ENCODE results near the gene CD151.

DNA sequence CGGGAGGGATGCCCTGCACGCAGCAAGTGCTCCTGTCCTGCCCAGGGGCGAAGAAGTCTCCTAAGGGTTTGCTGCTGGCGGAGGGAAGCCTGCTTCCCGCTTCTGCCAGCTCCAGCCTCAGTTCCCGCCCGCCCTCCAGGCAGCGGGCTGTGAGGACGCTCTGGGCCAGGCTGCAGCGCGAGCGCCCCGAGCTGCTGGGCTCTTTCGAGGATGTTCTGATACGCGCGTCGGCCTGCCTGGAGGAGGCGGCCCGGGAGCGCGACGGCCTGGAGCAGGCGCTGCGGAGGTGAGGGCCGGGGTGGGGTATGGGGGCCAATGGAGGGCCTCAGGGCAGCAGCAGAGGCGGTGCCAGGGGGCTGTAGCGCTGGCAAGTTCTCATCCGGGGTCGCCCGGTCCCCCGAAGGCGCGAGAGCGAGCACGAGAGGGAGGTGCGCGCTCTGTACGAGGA, 2.9 kb upstream of the CD151 start:
- TF ChIP-seq POLR2AphosphoS5 (IDR thresholded peaks at IDR 0.05) (peak in 2 of 3 donors; percentile 64 to 83), POLR2A (IDR thresholded peaks at IDR 0.05) (peak in 1 of 3 donors; percentile 15)
- TF ChIP-seq, protein P1, sequence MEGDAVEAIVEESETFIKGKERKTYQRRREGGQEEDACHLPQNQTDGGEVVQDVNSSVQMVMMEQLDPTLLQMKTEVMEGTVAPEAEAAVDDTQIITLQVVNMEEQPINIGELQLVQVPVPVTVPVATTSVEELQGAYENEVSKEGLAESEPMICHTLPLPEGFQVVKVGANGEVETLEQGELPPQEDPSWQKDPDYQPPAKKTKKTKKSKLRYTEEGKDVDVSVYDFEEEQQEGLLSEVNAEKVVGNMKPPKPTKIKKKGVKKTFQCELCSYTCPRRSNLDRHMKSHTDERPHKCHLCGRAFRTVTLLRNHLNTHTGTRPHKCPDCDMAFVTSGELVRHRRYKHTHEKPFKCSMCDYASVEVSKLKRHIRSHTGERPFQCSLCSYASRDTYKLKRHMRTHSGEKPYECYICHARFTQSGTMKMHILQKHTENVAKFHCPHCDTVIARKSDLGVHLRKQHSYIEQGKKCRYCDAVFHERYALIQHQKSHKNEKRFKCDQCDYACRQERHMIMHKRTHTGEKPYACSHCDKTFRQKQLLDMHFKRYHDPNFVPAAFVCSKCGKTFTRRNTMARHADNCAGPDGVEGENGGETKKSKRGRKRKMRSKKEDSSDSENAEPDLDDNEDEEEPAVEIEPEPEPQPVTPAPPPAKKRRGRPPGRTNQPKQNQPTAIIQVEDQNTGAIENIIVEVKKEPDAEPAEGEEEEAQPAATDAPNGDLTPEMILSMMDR (IDR thresholded peaks at IDR 0.05 in 8 of 11, conservative IDR thresholded peaks at IDR 0.05 in 3 of 11), result no peak

Data from spleen (tissue), 7 donors.